GM10266 (cell line): ENCODE data around the gene KLHL3.
"Not testable (repeated sequence)": the region's sequence is repeated elsewhere in the genome, so short reads cannot be mapped to it uniquely, and the experiment has no call there.

ENCODE experiments used
- DNase-seq: peaks from one replicate; pipeline ENCODE4 v3.0.0; 2012; ENCODE audit errors: extremely low spot score
- CTCF ChIP-seq: IDR thresholded peaks from 2 replicates; pipeline ENCODE4 v1.5.1; 2012; ENCODE audit warnings: mild to moderate bottlenecking, low read depth; ENCODE audit not compliant: control insufficient read depth, insufficient read depth; ENCODE audit errors: missing control alignments

Gene KLHL3

GRCh38 chr5:137735555-137736284 is at the start of gene KLHL3:
KLHL3 (minus strand) TSS chr5:137736089; CDS start chr5:137735646, 443 bp downstream.
- peak; percentile 56 for DNase-seq
- peak; percentile 39 for TF ChIP-seq CTCF

GRCh38 chr5:137782984-137783536 is 47.2 kb upstream of the KLHL3 start:
- TF ChIP-seq CTCF, result no peak
- DNase-seq, result no peak

- no peak for TF ChIP-seq CTCF
- no peak for DNase-seq
These were observed 46.2 kb upstream of the KLHL3 start for GRCh38 chr5:137782055-137782454.

GRCh38 chr5:137778772-137779564 is 43.1 kb upstream of the KLHL3 start:
- peak; percentile 30 for DNase-seq
- TF ChIP-seq CTCF, result peak; percentile 59

GRCh38 chr5:137767937-137768336 is 32.0 kb upstream of the KLHL3 start:
- not testable (repeated sequence) for DNase-seq

GRCh38 chr5:137761566-137761965 is 25.7 kb upstream of the KLHL3 start:
- no peak for TF ChIP-seq CTCF
- DNase-seq, result no peak

- no peak for TF ChIP-seq CTCF
- no peak for DNase-seq
These were observed 25.0 kb upstream of the KLHL3 start for GRCh38 chr5:137760719-137761516.
